BJ (cell line): ENCODE results near the gene CNIH3. TPM values are rescaled to one million over a fixed set of nuclear protein-coding genes. Genes with fewer than 3 reads are reported as not detected.

Experiments
- CTCF ChIA-PET: fragments of 350-600 bp; formaldehyde crosslinking; extraction: SDS; loops from one replicate; lab custom pipeline; 2021; ENCODE audit warnings: antibody characterized with exemption, inconsistent platforms; lab: Yijun Ruan, JAX
- POLR2A ChIA-PET: fragments of 300-600 bp; sonication (Branson Sonifier 250); formaldehyde crosslinking; extraction: SDS; loops from one replicate; lab custom pipeline; 2021; ENCODE audit warnings: antibody characterized with exemption; lab: Charles Lee
- DNase-seq: peaks from one replicate; pipeline ENCODE4 v3.0.0-alpha.2; 2011; ENCODE audit warnings: low read depth
- H3K27me3 ChIP-seq: 2 replicates; pipeline ENCODE4 v1.6.0; 2011; ENCODE audit warnings: low read length; ENCODE audit not compliant: control insufficient read depth, insufficient read depth
- H3K36me3 ChIP-seq: 2 replicates; pipeline ENCODE4 v1.5.1; 2011; ENCODE audit warnings: low read length; ENCODE audit not compliant: control insufficient read depth, insufficient read depth
- H3K4me3 ChIP-seq: 2 replicates; pipeline ENCODE4 v1.5.1; 2011; ENCODE audit warnings: low read depth, mild to moderate bottlenecking, control low read depth, low read length
- CTCF ChIP-seq: IDR thresholded peaks from 2 replicates; pipeline ENCODE4 v1.5.1; 2011; ENCODE audit warnings: low read depth, mild to moderate bottlenecking, control low read depth, inconsistent platforms, low read length, moderate library complexity; ENCODE audit not compliant: insufficient read depth
- polyA plus RNA-seq: library from polyadenylated mRNA; depleted of rRNA; stranded (reverse); fragments of >200 nt; gene quantifications from 2 replicates; pipeline ENCODE4 v1.2.3, GENCODE V29; 2011

The CNIH3 gene
- polyA plus RNA-seq, 1 experiment, result 2.9 TPM

- H3K4me3 ChIP-seq, result peak overlapping the region; percentile 49
- no peak for DNase-seq
- POLR2A ChIA-PET, result no interaction called here
- H3K36me3 ChIP-seq, result no peaks in the 10 kb centered on the region
- CTCF ChIA-PET, result interaction anchor here (1.8 kb wide), 1 partner anchor 27 kb away, joined by 6 read pairs; no protein-coding TSS in a partner anchor
- no peak for TF ChIP-seq CTCF
- peaks cover 7% of the 10 kb centered on the region for H3K27me3 ChIP-seq
Measured at GRCh38 chr1:224616756-224617409, 766 bp downstream of the CNIH3 start.

- peak overlapping the region; percentile 49 for H3K4me3 ChIP-seq
- ChIA-PET POLR2A (no interaction called here), CTCF (interaction anchor here (1.4 to 1.8 kb wide), 2 partner anchors 28 to 105 kb away, joined by 3 to 6 read pairs; no protein-coding TSS in a partner anchor)
Measured at GRCh38 chr1:224617410-224618355, 1.6 kb downstream of the CNIH3 start.

GRCh38 chr1:224619209-224619608 lies 3.1 kb downstream of the CNIH3 start:
- Histone ChIP-seq H3K27me3 (peaks cover 7% of the 10 kb centered on the region), H3K4me3 (no peak overlapping the region), H3K36me3 (no peaks in the 10 kb centered on the region)
- no peak for TF ChIP-seq CTCF
- CTCF ChIA-PET, result interaction anchor here (0.6 to 1.4 kb wide), 3 partner anchors 13 to 308 kb away, joined by 3 to 4 read pairs (median 3); no protein-coding TSS in a partner anchor
- POLR2A ChIA-PET, result no interaction called here
- no peak for DNase-seq

More at GRCh38 chr1:224617410-224618355, 1.6 kb downstream of the CNIH3 start:
- no peaks in the 10 kb centered on the region for H3K36me3 ChIP-seq
- TF ChIP-seq CTCF, result no peak
- no peak for DNase-seq
- H3K27me3 ChIP-seq, result peaks cover 7% of the 10 kb centered on the region

- no peak overlapping the region for H3K4me3 ChIP-seq
- no peaks in the 10 kb centered on the region for H3K36me3 ChIP-seq
- peaks cover 7% of the 10 kb centered on the region for H3K27me3 ChIP-seq
- CTCF ChIA-PET, result interaction anchor here (0.6 to 1.4 kb wide), 3 partner anchors 13 to 309 kb away, joined by 3 to 4 read pairs (median 3); no protein-coding TSS in a partner anchor
- POLR2A ChIA-PET, result no interaction called here
- TF ChIP-seq CTCF, result no peak
- DNase-seq, result no peak
Measured at GRCh38 chr1:224620105-224620504, 4.0 kb downstream of the CNIH3 start.
